Upper lobe of left lung (tissue), 6 donors: ENCODE data around the gene CFAP58. TPM values are rescaled to one million over a fixed set of nuclear protein-coding genes. Genes with fewer than 3 reads are reported as not detected.

Source experiments
- ATAC-seq, 2 donors: fragments of 200-7000 bp; cut with Tn5 transposase; one replicate each; pipeline ENCODE4 v1.9.1; 2022; ENCODE audit warnings: mild to moderate bottlenecking in 2 of 2, moderate library complexity in 2 of 2; ENCODE audit not compliant: low FRiP score in 2 of 2
- DNase-seq, 2 donors: peaks; one replicate each; pipeline ENCODE4 v3.0.0-alpha.2; 2019 to 2020
- H3K27ac ChIP-seq, 4 donors: fragments of 200-600 bp; sonication (generic); one replicate each; pipeline ENCODE4 v1.5.1; 2016 to 2019
- H3K27me3 ChIP-seq, 4 donors: fragments of 200-600 bp; sonication (generic); one replicate each; pipeline ENCODE4 v1.5.1; 2017 to 2019
- H3K36me3 ChIP-seq, 4 donors: fragments of 200-600 bp; sonication (generic); one replicate each; pipeline ENCODE4 v1.5.1; 2016 to 2019
- H3K4me1 ChIP-seq, 4 donors: fragments of 200-600 bp; sonication (generic); one replicate each; pipeline ENCODE4 v1.5.1; 2018 to 2019
- H3K4me3 ChIP-seq, 4 donors: fragments of 200-600 bp; sonication (generic); one replicate each; pipeline ENCODE4 v1.5.1; 2017 to 2019; ENCODE audit warnings: mild to moderate bottlenecking in 2 of 4, moderate library complexity in 1 of 4
- H3K9me3 ChIP-seq, 4 donors: fragments of 200-600 bp; sonication (generic); one replicate each; pipeline ENCODE4 v1.5.1; 2018 to 2019
- CTCF ChIP-seq, 6 experiments: fragments of 450-650 bp in 4 of 6; fragments of 200-600 bp in 2 of 6; sonication (generic) in 2 of 6; IDR thresholded peaks; one replicate each; pipeline ENCODE4 v1.5.1; 2016 to 2019; ENCODE audit warnings: antibody characterized with exemption in 6 of 6
- EP300 ChIP-seq, 4 donors: sonication (generic); formaldehyde crosslinking; IDR thresholded peaks; one replicate each; pipeline ENCODE4 v1.5.1; 2017; ENCODE audit warnings: antibody characterized with exemption in 4 of 4, control low read depth in 2 of 4
- POLR2A ChIP-seq, 4 donors: fragments of 450-650 bp; IDR thresholded peaks; one replicate each; pipeline ENCODE4 v1.5.1; 2016 to 2017; ENCODE audit warnings: antibody characterized with exemption in 4 of 4, mild to moderate bottlenecking in 2 of 4
- POLR2AphosphoS5 ChIP-seq, 2 donors: sonication (generic); formaldehyde crosslinking; IDR thresholded peaks; one replicate each; pipeline ENCODE4 v1.5.1; 2017; ENCODE audit warnings: antibody characterized with exemption in 2 of 2
- WGBS, 2 donors: methylation state at CpG; one replicate each; pipeline ENCODE4 v1.1.5; 2017 to 2018; 5-methylcytosine and 5-hydroxymethylcytosine counted together
- total RNA-seq, 6 donors: library from RNA; depleted of rRNA in 4 of 6; stranded (reverse); fragments of >200 nt in 4 of 6; gene quantifications; one replicate each; pipeline versions ENCODE4 v1.1.0 to v1.2.1, GENCODE V29; 2016 to 2021
- donor health status: DM: no; HTN: no; CAD: no; lungs with moderate emphysema.
- donor health status: DM: no; HTN: yes; CAD: no; lungs with severe emphysema.

Gene CFAP58
- total RNA-seq, 6 donors from 2014 or later = 0.14 to 11.0 (median 1.0) TPM

DNA sequence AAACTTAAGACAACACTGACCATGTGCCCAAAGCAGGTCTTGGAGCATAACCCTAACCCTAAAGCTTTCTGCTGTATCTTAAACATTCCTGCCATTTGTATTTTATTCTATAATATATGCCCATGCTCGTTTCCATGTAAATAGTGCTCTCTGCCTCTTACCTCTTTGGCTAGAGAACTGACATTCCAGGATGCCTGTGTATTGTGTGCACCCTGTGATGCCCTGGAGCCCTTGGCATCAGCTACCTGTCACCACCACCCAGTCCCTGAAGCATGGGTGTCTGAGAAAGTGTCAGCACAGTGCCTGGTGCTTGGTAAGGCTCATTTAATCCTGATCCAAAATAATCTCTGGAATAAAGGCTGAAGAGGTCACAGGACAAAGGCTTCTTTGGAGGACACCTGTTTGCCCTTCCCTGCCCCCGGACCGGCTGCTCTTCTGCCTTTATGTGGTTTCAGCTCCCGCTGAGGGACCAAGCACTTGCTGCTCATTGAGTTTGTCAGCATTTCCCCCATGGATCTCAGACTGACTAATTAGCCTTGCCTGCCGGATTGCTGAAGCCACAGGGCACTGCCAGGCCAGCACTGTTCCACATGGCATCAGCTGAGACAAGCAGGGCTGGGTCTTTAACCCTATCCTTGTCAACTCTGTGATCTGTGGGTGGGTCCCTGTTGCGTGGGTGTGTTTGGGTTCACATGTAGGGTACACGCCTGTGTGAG is 148.4 kb downstream of the CFAP58 start:
- no peaks in the 10 kb centered on the region for H3K9me3 ChIP-seq
- H3K27me3 ChIP-seq = no peaks in the 10 kb centered on the region
- DNase-seq (no peak), ATAC-seq (no peak)
- H3K4me3 ChIP-seq = no peak overlapping the region
- H3K36me3 ChIP-seq = no peaks in the 10 kb centered on the region
- 74 to 76% methylated on average over 7 of the region's 7 CpGs for WGBS, 2 donors
- TF ChIP-seq POLR2AphosphoS5 (IDR thresholded peaks at IDR 0.05) (no peak), POLR2A (IDR thresholded peaks at IDR 0.05) (no peak), EP300 (IDR thresholded peaks at IDR 0.05) (no peak)
- no peak overlapping the region for H3K27ac ChIP-seq
- no peaks in the 10 kb centered on the region for H3K4me1 ChIP-seq

DNA sequence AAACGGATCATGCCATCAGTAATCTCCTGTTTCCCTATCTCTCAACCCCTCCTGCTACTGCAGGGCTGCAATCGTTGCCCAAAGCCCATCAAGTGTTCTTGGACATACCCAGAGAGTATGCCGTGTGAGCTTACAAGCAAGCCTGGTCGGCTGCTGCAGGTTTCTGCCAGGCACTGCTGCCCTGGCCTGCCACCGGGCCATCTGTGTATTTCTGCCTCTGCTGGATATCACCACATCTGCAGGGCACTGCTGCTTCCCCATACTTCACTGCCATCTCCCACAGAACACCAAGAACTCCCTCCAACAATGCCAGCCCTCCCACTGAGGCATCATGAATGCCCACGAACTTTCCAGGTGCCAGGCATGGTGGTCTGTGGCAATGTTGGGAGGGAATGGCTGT is 149.3 kb downstream of the CFAP58 start:
- Histone ChIP-seq H3K36me3 (no peaks in the 10 kb centered on the region), H3K4me3 (no peak overlapping the region), H3K27ac (no peak overlapping the region), H3K9me3 (no peaks in the 10 kb centered on the region), H3K27me3 (no peaks in the 10 kb centered on the region), H3K4me1 (no peaks in the 10 kb centered on the region)
- ATAC-seq (no peak), DNase-seq (no peak)
- WGBS, 2 donors = 48 to 66% methylated on average over 5 to 6 of the region's 6 CpGs
- no peak for TF ChIP-seq POLR2AphosphoS5 (IDR thresholded peaks at IDR 0.05)
- no peak for TF ChIP-seq CTCF (IDR thresholded peaks at IDR 0.05)
- TF ChIP-seq EP300 (IDR thresholded peaks at IDR 0.05) = no peak
- TF ChIP-seq POLR2A (IDR thresholded peaks at IDR 0.05) = no peak

Other genes with a start within 250 kb of the CFAP58 start
- 10 to 100 TPM in 1 of 6 donors, 1 to 10 TPM in 5; 3.1 to 11.9 (median 7.3) TPM for gene SFR1, start 231.7 kb upstream of the CFAP58 start, total RNA-seq
- gene CFAP43, start 121.5 kb upstream of the CFAP58 start, total RNA-seq = 100 to 1,000 TPM in 1 of 6 donors, 10 to 100 TPM in 2, 1 to 10 TPM in 2, under 1 TPM in 1; 0.69 to 121 (median 10.0) TPM
- 100 to 1,000 TPM in 3 of 6 donors, 10 to 100 TPM in 3; 30.4 to 147 (median 102) TPM for gene GSTO1, start 98.9 kb upstream of the CFAP58 start, total RNA-seq
- gene GSTO2, start 84.6 kb upstream of the CFAP58 start, total RNA-seq = 10 to 100 TPM in 1 of 6 donors, 1 to 10 TPM in 5; 2.8 to 11.2 (median 7.8) TPM
- 10 to 100 TPM; 28.3 to 86.2 (median 34.4) TPM for gene ITPRIP, start 15.4 kb upstream of the CFAP58 start, total RNA-seq